ENCODE data around the gene PLG. TPM values are rescaled to one million over a fixed set of nuclear protein-coding genes. Genes with fewer than 3 reads are reported as not detected.

The PLG gene
- total and polyA plus RNA-seq, 2 of the 4 experiments (the other 2 are of a cell fraction), result not detected

- Histone ChIP-seq H3K4ac (ENCODE audit: low read depth, low read length) (no peak overlapping the region), H3K9ac (ENCODE audit: low read depth, low read length) (no peak overlapping the region), H3K9me1 (ENCODE audit: insufficient read depth, low read length) (no peaks in the 10 kb centered on the region), H3K4me1 (ENCODE audit: control insufficient read depth, insufficient read depth, low read length) (no peaks in the 10 kb centered on the region), H3K9me3 (ENCODE audit: control insufficient read depth, insufficient read depth, low read length) (peaks cover 13% of the 10 kb centered on the region; the same call in 1 of the 2 replicates), H3K18ac (ENCODE audit: low read depth, low read length) (no peak overlapping the region), H3K56ac (ENCODE audit: extremely low read depth, insufficient read depth, low read length) (no peak overlapping the region), H3K4me2 (ENCODE audit: low read depth, low read length) (no peak overlapping the region), H3K79me1 (ENCODE audit: low read depth in 1 of 2, low read length in 2 of 2) (no peaks in the 10 kb centered on the region), H3K27me3 (ENCODE audit: control insufficient read depth, insufficient read depth, low read length) (no peaks in the 10 kb centered on the region), H4K5ac (ENCODE audit: low read depth, low read length) (no peak overlapping the region), H3K14ac (replicated peaks; ENCODE audit: low read depth, low read length) (no peak overlapping the region), H3K36me3 (ENCODE audit: control insufficient read depth, insufficient read depth, low read length) (no peaks in the 10 kb centered on the region), H2AK9ac (replicated peaks; ENCODE audit: low read depth, low read length, poor library complexity) (no peak overlapping the region), H2BK5ac (ENCODE audit: low read depth, low read length, poor library complexity, severe bottlenecking) (no peak overlapping the region), H2BK120ac (ENCODE audit: low read depth, low read length) (no peak overlapping the region), H3K4me3 (ENCODE audit: insufficient read depth, low read depth, low read length) (no peak overlapping the region), H4K20me1 (ENCODE audit: insufficient read depth, low read length) (no peaks in the 10 kb centered on the region), H2BK15ac (ENCODE audit: low read depth, low read length) (no peak overlapping the region), H3K27ac (ENCODE audit: insufficient read depth, low read length) (no peak overlapping the region), H4K91ac (ENCODE audit: insufficient read depth, low read depth, low read length) (no peak overlapping the region), H2AK5ac (ENCODE audit: low read depth, low read length) (no peak overlapping the region), H3K23ac (ENCODE audit: low read depth, low read length) (no peak overlapping the region), H4K8ac (ENCODE audit: low read depth in 2 of 2, low read length in 2 of 2) (no peak overlapping the region), H2AFZ (replicated peaks; ENCODE audit: low read length, poor library complexity) (no peak overlapping the region), H2BK20ac (ENCODE audit: low read depth, low read length) (no peak overlapping the region)
- intact Hi-C loops (cut with micrococcal nuclease) (loop anchor here (5.0 kb wide), 1 partner anchor 582 kb away; no protein-coding TSS in a partner anchor), in situ Hi-C loops (cut with MboI; ENCODE audit: low sequenced_read_pairs) (no loop called here), dilution Hi-C loops (cut with HindIII; ENCODE audit: low sequenced_read_pairs, unreplicated experiment) (no loop called here)
- no peak for TF ChIP-seq SMC3 (IDR thresholded peaks at IDR 0.05; ENCODE audit: low read depth, low read length)
- no peak for TF ChIP-seq CEBPB (IDR thresholded peaks at IDR 0.05; ENCODE audit: low read depth, low read length)
- no peak for TF ChIP-seq RCOR1 (IDR thresholded peaks at IDR 0.05; ENCODE audit: insufficient replicate concordance, low read length)
- TF ChIP-seq USF2 (IDR thresholded peaks at IDR 0.05; ENCODE audit: low read depth, low read length), result no peak
- TF ChIP-seq CTCF (conservative IDR thresholded peaks at IDR 0.05; ENCODE audit: low read depth, low read length), result no peak
- no peak for TF ChIP-seq MAFK (IDR thresholded peaks at IDR 0.05; ENCODE audit: low read depth, low read length)
- no peak for TF ChIP-seq POLR2A (IDR thresholded peaks at IDR 0.05; ENCODE audit: low read depth, low read length)
- no peak for TF ChIP-seq RAD21 (IDR thresholded peaks at IDR 0.05; ENCODE audit: low read length)
- no peak for TF ChIP-seq CHD1 (IDR thresholded peaks at IDR 0.05; ENCODE audit: low read depth, low read length)
- TF ChIP-seq FOS (IDR thresholded peaks at IDR 0.05; ENCODE audit: low read depth, low read length), result no peak
- TF ChIP-seq BHLHE40 (IDR thresholded peaks at IDR 0.05; ENCODE audit: low read depth, low read length), result no peak
- TF ChIP-seq MXI1 (IDR thresholded peaks at IDR 0.05; ENCODE audit: borderline replicate concordance, low read depth, low read length), result no peak
- TF ChIP-seq RFX5 (IDR thresholded peaks at IDR 0.05; ENCODE audit: low read depth, low read length), result no peak
- TF ChIP-seq ELK1 (IDR thresholded peaks at IDR 0.05; ENCODE audit: borderline replicate concordance, low read depth, low read length), result no peak
- TF ChIP-seq NFE2L2 (IDR thresholded peaks at IDR 0.05; ENCODE audit: low read depth, low read length), result no peak
- TF ChIP-seq MAZ (IDR thresholded peaks at IDR 0.05; ENCODE audit: borderline replicate concordance, low read depth, low read length), result no peak
- no TSS peak for BruUV-seq (replicated peaks)
- ChIA-PET POLR2A (ENCODE audit: unreplicated experiment) (no interaction called here), CTCF (no interaction called here)
- WGBS, 2 experiments (ENCODE audit: extremely low coverage in 2 of 2, insufficient read length in 1 of 2), result 10% methylated on average over 3 of the region's 7 CpGs; no CpG with 5 or more reads in 1 of the 2 experiments
- ATAC-seq (ENCODE audit: low read depth) (no peak), DNase-seq (no peak)
Observed at GRCh38 chr6:160790028-160790792, 88.2 kb downstream of the PLG start.

All from IMR-90 (cell line).